NK-92 (cell line): ENCODE results near the gene PPP1R10.
A peak's percentile ranks its signal among the peaks of the same experiment; 100 is the strongest.
"Not testable (repeated sequence)": the region's sequence is repeated elsewhere in the genome, so short reads cannot be mapped to it uniquely, and the experiment has no call there.

ENCODE experiments used
- DNase-seq: peaks from one replicate; lab custom pipeline; 2025; ENCODE audit not compliant: unreplicated experiment; lab: John Stamatoyannopoulos, UW

The PPP1R10 gene

DNA sequence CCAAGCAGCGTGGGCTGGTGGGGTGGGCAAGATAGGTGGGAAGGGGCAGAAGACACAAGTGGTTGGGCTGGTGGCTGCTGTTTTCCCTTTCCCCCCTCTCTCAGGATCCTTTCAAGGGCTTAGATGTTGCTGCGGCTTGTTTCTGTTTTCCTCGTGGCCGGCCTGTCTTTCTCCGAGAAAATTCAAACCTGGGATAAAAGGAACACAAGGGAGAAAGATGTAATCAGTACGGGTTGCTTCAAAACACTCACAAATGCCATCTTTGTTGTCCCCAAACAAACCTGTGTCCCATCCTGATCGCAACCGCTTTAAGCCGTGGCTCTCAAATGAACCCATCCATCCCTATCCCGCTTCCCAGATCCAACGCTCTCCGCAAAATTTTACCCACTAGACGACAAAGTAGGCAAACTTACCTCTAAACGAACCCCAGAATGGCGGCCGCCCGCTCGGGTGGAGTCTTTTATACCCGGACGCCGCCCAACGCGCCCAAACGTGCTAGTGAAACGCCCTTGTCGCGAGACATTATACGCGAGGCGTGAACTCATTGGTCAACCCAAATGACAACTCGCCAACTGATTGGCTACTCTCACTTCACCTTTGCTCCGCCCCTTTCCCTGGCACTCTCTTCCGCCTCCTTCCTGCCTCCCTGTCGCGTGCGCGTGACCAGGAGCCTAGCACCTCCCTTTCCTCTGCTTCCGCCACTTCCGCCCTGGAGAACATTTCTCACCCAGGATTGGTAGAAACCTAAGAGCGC, at the start of gene PPP1R10:
Gene PPP1R10 (minus strand): TSS at position 433 of the 754 bp plus-strand sequence. CDS start 7,299 bp downstream, outside the sequence.
- DNase-seq, result peak; percentile 93

DNA sequence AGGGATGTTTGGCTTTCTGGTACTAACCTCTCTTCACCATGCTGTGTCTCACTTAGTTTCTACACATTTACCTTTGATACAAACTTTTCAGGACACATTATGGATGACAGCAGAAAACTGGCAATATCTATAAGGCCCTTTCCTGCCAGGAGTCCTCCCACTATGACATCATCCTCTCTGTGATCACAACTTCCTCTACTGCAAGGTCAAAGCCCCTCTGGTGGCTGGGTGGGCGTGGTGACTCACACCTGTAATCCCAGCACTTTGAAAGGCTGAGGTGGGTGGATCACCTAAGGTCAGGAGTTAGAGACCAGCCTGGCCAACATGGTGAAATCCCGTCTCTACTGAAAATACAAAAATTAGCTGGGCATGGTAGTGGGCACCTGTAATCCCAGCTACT, 49.3 kb upstream of the PPP1R10 start:
- not testable (repeated sequence) for DNase-seq

DNA sequence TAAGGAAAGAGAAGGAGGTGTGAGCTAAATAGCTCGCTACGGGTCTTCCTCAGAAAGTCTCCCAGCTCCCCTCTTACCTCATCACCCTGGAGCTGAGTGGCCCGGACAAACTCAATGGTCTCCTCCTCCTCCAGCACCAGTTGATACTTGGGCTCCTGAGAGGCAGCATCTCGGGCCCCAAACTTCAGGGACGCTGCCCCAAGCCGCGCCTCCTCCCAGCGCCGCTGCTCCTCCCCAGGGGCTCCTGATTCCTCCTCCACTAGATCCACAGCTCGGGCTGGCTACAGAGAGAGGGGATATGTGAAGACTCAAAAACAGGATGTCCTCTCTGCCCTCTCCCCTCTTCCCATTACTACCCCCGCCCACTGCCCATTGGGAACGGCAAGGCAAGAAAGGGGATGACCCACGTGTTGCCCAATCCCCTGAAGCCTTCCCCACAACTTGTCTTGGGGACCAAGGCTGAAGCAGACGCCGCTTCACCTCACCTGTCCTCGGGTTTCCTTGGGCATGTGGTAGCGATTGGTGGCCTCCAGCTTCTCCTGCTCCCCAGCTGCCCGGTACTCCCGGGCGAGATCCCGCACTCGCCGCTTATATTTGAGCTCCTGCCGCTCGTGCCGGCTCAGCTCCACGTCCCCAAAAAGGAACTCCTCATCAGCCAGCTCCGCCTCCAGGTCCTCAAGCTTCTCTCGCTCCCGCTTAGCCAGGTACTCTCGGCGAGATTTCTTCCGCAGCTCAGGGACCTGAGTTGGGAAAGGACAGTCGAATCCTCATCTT, 48.1 kb upstream of the PPP1R10 start:
- DNase-seq, result no peak

DNA sequence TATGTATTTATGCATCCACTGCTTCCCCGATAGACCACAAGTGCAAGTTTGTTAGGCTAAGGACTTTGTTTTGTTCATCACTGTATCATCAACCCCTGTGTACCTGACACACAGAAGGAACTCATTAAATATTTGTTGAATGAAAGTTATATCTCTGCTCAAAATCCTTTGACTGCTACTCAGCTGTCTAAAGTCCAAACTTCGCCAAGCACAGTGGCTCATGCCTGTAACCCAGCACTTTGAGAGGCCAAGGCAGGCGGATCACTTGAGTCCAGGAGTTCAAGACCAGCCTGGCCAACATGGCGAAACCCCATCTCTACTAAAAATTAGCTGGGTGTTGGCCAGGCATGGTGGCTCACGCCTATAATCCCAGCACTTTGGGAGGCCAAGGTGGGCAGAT, 40.9 kb upstream of the PPP1R10 start:
- DNase-seq, result not testable (repeated sequence)

DNA sequence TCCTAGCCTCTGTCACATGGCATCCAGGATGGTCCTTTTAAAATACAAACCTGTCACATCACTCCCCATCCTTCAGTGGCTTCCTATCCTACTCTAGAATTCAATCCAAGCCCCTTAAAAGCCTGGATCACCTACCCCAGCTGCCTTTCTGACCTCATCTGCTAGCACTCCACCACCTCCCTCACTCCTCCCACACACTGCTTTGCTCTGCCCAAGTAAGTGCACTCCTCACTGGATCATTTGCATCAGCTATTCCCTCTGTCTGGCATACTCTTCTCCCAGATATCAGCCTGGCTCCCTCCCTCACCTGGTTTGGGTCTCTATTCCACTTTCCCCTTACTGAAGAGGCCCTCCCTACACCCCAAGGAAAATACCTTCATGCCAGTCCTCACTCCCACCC, 40.4 kb upstream of the PPP1R10 start:
- DNase-seq, result no peak

DNA sequence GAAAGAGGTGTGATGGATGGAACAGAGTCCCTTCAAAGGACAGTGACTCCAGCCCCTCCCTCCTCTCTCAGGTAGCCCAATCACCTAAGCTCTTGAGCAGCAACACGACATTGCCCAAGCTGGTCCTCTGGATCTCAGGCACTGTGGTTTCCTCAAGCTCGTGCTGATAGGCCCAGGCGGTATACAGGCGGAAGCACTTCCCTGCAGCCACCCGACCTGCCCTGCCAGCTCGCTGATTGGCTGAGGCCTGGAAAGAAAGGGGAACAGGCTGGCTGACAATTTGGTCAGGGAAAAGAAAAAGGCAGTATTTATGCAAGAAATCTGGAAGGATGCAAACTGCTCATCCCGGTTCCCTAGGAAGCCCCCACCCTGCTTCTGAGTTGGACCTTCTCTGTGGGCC, 39.5 kb upstream of the PPP1R10 start:
- DNase-seq, result no peak

DNA sequence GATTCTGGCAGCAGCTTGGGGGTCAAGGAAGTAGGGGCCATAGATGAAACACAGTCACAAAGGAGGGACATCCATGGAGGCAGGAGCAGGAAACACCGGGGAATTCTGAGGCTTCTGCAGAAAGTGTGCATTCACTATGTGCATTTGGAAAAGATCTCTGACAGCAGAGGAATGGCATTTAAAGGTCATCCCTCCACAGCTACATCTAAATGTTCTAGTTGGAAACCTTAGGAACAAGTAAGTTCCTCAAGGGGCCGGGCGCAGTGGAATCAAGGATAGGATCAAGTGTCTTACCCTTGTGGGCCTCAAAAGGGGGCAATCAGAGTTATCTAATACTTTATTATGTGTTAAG, 38.7 kb upstream of the PPP1R10 start:
- DNase-seq, result no peak

DNA sequence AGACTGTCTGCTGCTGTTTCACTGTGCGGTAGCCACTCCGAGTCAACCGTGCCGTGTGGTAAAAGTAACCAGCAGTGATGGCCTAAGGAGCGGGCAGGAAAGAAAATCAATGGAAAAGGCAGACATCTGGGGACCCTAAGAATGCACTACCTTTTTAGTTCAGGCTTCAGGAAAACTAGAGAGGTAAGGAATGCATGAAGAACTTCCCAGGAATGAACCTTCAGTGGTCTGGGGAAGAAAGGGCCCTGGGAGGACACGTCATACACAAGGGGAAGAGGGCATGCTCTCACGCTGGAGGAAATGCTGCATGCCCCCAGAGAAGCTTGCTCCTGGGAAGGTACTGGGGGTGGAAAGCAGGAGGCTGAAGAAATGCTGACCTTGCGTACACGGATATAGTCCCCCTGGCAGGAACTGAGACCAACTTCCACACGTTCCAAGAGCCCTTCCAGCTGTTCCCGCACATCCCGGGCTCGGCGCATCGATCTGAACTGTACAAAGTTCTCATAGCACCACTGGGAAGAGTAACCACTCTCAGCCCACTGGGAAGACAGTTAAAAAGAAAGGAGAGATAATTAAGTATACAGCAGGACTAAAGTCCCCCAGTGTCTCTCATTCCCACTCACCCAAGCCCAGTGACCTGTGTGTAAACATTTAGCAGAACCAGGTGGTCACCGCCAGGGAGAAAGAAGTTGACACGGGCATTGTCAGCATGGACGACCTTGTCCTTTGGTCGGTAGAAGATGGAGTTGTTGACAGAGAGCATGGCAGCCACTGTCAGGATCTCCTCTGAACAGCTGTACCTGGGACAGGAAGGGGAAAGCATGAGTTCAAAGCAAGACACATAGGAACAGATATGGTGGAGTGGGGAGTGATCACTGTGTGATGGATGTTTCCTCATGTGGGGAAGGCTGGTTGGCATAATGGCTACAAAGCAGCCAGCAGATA, 38.0 kb upstream of the PPP1R10 start:
- no peak for DNase-seq

DNA sequence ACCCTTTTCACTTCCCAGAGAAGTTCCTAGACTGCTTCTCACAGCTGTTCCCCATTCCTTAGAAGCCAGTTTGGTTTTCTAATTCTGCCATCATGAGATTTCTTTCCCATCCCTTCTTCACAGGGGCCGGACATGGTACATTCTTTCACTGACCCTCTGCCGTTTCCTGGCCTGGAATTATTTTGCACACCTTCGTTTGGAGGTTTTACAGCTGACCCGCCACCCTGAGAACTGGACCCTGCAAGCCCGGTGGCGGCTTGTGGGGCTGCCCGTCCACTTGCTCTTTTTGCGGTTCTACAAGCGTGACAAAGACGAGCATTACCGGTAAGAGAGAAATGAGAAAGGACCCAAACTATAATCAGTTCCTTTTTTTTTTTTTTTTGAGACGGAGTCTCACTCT, 34.1 kb upstream of the PPP1R10 start:
- no peak for DNase-seq

DNA sequence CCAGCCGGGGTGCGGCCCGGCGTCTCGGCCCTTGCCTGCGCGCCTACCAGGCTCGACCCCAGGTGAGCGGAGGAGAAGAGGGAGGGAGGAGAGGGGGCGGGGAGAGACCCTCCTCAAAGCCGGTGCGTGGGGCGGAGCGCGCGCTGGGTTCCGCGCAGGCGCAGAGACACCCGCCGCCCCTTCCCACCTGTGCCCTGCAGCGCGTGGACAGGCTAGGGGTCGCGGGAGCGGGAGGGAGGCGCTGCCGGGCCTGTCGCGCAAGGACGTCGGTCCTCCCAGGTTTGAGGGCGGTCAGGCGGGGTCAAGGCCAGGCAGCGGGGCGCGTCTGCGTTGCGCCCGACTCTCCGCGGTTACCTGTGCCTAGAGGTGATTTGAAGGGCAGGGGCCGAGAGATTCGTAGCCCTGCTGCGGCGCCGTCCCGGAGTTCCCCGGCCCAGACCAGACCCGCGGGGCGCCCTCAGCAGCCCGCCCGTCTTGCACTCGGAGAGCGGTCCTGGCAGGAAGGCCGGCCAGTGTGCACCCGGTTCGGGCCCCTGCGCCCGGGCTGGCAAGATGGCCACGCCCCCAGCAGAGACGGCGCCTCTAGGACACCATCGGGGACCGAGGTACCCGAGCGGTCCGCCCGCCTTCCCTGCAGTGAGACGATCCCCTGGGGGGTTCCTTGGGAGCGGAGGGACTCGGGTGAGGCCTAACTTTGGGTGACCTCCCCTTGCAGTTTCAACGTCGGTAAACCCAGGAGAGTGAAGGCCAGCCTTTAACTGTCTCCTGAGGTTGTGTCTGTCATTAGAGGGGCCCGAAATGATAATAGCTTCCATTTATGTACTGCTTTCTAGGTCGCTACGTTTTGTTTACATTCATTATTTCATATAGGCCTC, 30.4 kb upstream of the PPP1R10 start:
- DNase-seq, result no peak

DNA sequence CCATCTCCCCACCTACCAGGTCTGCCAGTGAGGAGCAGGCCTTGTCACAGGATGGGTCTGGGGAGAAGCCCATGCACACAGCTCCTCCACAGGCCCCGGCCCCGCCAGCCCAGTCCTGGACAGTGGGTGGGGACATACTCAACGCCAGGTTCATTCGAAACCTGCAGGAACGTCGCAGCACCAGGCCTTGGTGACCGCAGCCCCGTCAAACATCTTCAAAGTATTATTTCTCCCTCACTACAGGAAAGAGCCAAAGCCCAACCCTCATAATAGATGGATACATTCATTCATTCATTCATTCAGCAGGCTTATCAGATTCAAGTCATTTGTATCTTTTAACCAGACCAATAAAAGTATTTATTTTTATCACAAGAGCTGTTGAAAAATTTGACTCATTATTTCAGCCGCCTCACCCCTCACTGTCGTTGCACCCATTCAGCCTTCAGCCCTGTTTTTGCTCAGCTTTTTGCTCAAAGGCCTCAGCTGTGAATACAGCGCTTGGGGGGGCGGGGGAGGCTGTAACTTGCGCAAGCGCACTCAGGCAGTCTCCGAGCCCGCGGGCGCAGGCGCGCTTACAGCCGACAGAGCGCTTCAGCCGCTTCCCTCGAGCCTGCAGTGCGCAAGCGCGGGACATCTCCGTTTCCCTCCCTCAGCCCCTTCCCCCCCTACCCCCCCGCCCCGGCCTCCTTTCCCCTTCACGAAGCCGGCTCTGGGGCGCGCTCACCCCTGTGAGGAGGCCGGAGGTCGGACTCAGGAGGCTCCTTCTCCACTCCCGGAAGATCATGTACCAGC, 29.6 kb upstream of the PPP1R10 start, which contains the start of gene C6orf136:
Gene C6orf136 (plus strand): TSS at position 684 of the 792 bp plus-strand sequence. CDS start 99 bp downstream, at position 783.
- DNase-seq, result peak; percentile 75

DNA sequence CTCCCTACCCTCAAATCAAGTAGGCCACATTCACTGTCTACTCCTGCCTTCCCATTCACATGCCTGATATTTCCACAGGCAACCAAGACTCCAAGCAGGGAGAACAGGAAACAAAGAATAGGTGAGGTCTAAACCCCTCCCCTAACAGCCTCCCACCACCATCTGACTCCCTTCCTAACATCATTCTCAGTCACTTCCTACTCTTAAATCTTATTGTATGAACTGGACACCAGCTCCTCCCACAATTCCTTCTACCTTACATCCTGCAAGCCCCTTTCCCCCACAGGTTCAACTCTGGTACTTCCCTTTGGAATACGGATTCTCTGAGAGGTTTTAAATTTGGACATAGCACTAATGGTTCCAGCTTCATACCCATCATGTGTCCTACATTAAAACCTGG, 28.9 kb upstream of the PPP1R10 start:
- DNase-seq, result no peak

DNA sequence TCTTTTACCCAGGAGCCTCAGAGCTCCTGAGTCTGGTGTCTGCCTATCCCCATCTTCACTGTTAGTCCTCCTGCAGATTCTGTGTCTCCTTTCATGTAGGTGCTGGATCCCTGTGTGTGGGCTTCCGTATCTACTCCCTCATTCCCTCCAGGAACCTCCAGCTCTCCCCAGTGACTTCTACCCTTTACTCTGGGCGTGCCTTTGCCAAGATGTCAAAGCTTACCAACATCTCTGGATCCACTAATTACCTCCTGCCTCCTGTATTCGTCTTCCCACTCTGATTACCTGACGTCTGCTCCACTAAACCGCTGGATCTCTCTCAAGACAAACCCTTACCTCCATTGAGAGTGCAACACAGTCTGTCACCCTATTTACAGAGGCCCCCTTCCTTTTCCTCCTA, 27.7 kb upstream of the PPP1R10 start:
- no peak for DNase-seq

DNA sequence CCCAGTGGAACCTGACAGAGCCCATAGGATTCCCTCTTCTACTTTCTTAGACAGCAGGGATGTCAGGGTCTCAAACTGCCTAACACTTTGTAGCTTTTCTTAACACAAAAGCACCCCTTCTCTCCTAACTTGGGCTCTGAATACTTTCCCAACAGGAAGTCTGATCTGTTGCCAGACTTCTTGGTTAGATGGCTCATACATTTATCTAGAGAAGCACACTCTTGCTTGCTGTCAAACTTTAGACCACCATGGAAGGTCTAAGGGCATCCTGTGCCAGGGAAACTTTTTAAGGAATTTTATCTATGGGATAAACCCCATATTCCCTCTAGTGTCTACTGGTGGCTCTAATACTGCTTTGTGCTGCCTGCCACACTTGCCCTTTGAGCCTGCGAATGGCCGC, 26.6 kb upstream of the PPP1R10 start:
- no peak for DNase-seq

DNA sequence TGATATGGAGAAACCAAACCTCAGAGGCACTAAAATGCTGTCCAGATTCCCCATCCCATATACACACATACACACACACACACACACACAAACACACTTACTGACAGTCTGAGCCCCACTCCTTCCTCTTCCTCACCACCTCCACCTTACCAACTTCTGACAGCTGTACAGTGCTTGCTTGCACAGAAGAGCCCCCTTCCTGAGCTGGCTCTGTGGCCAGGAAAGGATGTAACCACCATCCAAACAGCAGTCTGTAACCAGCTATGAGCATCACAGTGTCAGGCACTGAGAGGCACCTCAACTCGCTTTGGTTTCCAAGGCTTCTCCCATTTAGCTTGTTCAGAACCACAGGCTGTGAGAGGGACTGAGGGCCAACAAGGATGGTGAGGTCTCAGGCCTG, 24.0 kb upstream of the PPP1R10 start:
- no peak for DNase-seq

DNA sequence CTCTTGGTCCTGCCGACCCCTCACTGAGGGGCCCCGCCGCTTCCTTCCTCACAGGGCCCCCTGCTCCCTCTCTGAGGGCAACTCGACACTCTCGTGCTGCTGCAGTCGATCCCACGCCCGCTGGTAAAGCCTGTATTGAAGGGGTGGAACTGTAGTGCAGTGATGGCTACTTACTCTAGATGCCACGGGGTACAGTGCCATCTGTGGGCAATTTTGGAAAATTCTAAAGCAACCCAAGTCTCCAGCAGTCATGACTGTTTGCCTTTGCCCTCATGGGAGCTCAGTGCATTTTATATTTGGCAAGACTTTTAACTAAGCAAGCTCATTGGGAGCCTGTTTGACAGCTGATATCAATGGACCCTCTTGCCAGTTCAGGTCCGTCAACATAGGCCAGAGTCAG, 23.4 kb upstream of the PPP1R10 start:
- DNase-seq, result no peak

DNA sequence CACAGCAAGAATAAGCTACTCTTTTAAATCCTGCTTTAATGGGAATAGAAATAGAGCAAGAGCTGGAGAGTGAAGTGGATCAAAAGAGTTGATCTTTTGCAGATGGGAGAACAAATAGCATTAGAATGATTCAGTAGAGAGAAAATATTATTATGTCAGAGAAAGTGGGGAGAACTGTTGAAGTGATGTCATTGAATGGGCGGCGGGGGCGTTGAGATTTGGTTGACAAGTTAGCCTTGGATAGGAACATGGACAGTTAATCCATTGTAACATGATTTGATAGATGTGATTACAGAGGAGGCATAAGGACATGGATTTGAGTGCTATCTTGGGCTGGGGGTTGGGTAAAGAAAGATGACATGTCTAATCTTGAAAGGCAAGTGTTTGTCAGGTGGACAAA, 18.8 kb upstream of the PPP1R10 start:
- DNase-seq, result no peak

DNA sequence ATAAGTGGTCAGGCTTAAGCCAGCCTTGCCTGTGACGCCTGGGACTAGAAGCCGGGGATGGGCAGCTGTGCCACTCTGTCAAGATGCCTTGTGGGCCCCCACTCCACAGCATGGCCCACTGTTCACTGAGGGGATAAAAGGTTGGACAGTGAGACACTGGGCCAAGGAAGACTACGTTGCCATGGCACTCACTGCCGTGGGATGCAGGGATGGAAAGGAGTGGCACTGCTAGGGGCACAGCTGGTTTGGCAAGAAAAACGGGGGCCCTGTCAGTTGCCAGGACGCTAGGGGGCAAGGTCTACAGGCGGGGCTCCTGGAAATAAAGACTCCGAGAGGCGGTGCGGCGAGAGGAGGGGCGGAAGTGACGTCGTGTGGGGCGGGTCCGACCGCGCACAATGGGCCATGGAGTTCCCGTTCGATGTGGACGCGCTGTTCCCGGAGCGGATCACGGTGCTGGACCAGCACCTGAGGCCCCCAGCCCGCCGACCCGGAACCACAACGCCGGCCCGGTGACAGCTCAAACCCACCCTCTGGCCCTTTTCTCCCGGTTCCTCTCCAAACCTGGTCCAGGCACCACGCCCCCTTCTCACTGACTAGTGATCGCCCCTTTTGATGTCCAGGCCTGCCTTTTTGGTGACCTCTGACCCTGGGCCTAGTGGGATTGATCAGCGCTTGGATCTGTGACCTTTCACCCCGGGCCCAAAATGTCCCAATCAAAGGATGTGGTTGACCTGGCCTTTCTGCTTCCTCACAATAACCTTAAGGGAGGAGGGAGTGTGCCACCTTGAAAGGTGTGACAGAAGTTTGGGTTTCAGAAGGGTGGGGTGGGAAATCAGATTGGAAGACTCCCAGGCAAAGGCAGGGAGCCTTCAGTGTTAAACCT, 9.7 kb upstream of the PPP1R10 start, which contains the start of gene ATAT1:
Gene ATAT1 (plus strand): TSS at position 391 of the 883 bp plus-strand sequence.
- peak; percentile 43 for DNase-seq
